Urothelium cell line (cell line): ENCODE data around the gene TTC33.

Experiments
- DNase-seq: peaks from one replicate; pipeline ENCODE4 v3.0.0; 2011; ENCODE audit warnings: low spot score, mixed read lengths
- FAIRE-seq: peaks from 2 replicates; lab custom pipeline; 2011; peaks lifted over from hg19 to GRCh38; lab: Jason Lieb, UNC

The TTC33 gene

DNA sequence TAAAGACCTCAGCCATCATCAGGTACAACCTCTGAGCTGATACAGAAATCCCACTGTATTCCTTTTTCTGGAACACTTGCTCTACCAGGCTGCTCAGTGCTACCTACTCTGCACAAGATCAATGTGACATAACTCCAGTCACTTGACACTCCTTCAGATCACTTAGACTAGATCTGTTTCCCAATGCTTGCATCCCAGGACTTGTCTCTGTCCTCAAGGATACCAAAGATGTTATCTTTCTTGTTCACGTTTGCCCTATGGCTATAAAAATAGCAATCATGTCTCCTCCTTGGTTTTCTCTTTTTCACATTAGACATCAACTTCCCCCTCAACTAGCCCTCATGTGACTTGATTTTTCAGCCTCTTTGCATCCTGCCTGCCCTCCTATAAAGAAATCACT, 264.1 kb downstream of the TTC33 start:
- FAIRE-seq, result no peak
- DNase-seq, result no peak

DNA sequence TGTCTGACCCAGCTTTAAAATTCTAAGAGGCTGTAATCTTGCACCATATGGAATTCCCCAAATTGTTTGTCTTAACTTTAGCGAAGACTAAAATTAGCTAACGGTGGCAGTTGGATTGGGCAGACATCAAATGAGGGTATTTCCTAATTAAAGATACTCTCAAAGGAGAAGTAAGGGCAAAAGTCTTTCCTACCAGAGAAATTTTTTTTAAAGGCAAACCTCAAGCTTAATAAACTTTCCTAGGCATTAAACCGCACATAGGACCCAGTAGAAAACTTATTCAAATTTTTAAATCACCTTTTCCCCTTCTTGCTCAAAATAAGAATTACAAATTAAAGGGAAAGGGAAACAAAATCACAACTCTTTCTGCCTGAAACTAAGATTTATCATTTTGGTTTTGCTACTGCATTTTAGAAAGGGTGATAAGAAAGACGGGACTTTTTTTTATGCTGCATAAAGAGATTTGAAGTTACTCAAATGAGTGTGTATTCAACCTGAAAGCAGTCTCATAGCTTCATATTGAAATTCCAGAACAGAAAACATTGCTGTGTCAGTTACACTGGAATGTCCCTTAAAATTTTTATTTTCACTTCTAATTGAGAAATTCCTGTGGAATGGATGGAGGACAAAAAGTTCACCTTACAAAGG, 265.2 kb downstream of the TTC33 start:
- FAIRE-seq, result no peak

DNA sequence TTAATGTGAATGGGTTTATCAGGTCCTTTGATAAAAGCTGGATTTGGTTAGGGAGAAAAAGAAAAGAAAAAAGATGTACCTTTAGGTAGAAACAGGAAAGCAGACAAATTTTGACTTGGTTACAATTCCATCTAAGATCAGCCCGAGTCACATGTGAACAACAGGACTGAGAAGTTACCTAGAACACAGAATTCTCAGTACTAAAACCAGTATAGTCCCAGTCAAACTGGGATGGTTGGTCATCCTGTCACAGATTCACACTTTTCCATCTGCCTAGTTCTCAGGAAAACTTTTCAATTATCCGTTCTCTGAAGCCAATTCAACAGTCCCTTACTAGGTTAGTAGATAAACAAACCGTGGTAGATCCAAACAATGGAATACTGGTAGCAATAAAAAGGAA, 266.3 kb downstream of the TTC33 start:
- FAIRE-seq, result no peak
- DNase-seq, result no peak

More for the DNA sequence above, 265.2 kb downstream of the TTC33 start:
- DNase-seq, result no peak

- DNase-seq (no peak), FAIRE-seq (no peak)
These were observed 269.1 kb downstream of the TTC33 start for GRCh38 chr5:40486437-40487275.

DNA sequence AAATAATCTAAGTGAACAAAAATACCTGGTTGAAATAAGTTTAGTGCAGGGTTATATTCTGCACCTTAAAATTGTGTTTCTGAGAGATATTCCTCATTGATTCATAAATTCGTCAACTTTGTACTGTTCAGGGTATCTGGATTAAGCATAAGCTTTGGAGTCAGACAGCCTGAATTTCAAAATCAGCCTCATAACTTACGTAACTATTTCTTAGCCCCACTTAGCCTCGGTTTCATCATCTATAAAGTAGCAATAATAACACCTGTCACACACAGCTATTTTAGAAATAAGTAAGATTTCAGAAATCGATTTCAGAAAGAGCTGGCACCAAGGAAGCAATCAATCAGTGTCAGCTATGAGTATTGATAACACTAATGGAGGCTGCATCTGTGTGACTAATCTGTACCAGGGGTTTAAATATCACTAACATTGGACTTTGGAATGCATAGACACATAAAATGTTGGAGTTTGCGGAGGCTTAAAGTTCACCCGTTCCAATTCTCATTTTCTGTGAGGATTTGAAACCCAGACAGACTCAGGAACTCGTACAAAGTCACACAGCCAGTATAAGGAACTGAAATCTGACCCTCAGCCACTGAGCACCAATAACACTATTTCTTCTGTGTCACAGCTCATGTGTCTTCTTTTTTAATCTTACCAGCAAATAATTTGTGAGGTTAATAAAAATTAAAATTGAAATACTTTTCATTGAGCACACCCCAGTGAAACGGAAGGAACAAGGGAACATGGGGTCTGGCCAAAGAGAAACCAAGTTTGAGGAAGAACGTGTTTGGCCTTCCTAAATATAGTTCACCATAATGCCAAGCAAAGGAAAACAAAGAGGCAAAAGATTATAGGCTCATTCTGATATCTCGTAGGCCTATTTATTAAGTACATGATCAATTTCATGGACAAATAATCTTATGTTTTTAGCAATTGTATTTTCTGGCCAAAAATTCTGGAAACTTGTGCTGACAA, 270.5 kb downstream of the TTC33 start:
- no peak for FAIRE-seq

GRCh38 chr5:40484495-40484894, 271.3 kb downstream of the TTC33 start:
- FAIRE-seq (no peak), DNase-seq (no peak)

More for the DNA sequence above, 270.5 kb downstream of the TTC33 start:
- no peak for DNase-seq

GRCh38 chr5:40483316-40483715, 272.4 kb downstream of the TTC33 start:
- FAIRE-seq, result peak; percentile 42
- peak; percentile 33 for DNase-seq

DNA sequence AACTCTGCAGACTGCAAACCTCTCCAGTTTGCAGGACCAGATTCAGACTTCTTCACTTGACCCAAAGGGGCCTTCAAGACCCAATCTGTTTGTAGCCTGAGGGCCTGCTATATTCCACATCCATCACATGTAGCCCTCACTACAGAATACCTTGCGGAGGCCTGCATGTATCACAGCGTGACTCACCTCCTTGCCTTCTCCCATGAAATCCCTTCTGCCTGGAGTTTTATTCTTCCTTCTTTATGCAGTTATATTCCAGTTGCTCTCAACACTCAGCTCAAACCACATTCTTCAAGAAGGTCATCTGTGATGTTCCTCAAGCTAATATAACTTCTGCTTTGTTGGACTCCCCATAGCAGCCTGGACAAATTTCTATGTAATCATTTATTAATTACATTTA, 274.5 kb downstream of the TTC33 start:
- FAIRE-seq, result no peak
- DNase-seq, result no peak

- FAIRE-seq (no peak), DNase-seq (no peak)
These were observed 275.4 kb downstream of the TTC33 start for GRCh38 chr5:40480392-40480791.

GRCh38 chr5:40479939-40480338, 275.8 kb downstream of the TTC33 start:
- FAIRE-seq (no peak), DNase-seq (no peak)

DNA sequence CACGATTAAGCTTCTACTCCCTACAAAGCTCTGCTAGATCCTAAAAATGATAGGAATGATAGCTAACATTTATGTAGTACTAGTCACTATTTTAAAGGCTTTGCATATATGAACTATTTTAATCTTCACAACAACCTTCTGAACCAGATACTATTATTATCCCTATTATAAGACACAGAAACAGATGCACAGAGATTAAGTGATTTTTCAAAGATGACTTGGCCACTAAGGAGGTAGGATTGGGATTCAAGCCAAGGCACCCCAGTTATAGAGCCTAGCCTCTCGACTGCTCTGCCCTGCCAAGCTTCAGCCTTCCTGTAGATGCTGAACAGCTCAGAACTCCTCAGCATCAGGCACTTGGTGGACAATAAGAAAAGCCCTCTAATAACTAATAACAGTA, 277.0 kb downstream of the TTC33 start:
- no peak for DNase-seq

DNA sequence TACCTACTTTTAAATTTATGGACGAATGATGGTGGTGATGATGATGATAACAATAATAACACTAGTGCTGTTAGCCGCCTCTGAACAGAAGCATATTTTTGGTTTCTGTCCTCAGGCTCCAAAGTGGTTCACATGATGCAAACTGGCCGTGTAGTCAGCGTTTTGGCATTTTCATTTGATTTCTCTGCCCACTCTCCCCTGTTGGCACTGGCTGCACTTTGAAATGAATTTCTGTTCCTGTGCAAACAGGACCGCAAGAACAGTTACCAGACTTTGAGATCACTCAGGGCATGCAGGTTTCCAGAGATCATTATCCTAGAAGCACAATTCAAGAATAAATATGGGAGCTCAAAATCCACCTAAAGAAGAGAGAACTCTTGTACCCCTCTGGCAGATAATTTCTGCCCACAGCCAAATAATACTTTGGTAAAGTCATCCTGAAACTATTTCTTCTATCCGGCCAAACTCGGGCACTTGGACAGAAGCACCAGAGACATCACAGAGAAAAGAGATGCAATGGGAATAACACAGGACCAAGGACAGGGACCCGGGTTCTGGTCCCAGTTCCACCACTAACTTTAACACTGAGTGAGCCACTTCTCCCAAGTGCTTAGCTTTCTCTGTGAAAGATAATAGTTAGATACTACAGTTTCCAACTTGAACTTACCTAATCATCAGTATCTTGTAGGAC, 277.8 kb downstream of the TTC33 start:
- peak; percentile 75 for DNase-seq
- no peak for FAIRE-seq

More for the DNA sequence above, 277.0 kb downstream of the TTC33 start:
- no peak for FAIRE-seq

DNA sequence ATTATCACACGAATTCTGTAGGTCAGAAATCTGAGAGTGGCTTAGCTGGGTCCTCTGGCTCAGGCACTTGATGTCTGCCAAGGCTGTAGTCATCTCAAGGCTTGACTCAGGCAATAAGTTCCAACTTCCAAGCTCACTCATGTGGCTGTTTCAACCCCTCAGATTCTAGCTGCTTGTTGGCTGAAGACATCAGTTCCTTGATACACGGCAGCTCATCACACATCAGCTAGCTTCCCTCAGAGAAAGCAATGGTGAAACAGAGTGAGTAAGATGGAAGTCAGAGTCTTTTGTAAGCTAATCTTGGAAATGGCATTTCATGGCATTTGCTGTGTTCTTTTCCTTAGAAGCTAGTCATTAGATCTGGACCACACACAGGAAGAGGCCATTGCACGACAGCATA, 280.2 kb downstream of the TTC33 start:
- FAIRE-seq, result no peak

DNA sequence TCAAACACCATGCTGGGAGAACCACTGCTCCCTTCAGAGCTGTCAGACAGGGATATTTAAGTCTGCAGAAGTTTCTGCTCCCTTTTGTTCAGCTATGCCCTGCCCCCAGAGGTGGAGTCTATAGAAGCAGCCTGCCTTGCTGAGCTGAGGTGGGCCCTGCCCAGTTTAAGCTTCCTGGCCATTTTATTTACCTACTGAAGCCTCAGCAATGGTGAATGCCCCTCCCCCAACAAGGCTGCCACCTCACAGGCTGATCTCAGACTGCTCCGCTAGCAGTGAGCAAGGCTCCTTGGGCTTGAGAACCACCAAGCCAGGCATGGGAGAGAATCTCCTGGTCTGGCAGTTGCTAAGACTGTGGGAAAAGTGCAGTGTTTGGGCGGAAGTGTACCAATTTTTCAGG, 281.5 kb downstream of the TTC33 start:
- FAIRE-seq (no peak), DNase-seq (no peak)

More for the DNA sequence above, 280.2 kb downstream of the TTC33 start:
- DNase-seq, result no peak

- FAIRE-seq (no peak), DNase-seq (no peak)
These were observed 290.3 kb downstream of the TTC33 start for GRCh38 chr5:40465416-40465815.

DNA sequence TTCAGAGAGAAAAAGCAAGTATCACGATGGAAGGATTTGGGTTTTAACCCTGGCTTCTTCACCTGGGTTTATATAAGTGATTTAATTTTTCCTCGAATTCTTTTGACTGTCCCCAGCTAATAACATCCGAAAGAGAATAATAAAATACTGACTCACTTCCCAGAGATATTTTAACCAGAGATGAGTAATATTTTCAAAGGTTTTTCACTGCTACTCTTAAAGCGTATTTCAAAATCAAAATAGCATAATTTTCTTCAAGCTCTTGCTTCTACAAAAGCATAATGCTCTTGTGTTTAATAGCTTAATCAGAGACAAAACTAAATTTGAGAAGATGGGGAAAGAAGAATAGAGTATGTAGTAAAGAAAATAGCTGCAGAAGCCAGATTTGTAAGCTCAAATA, 291.2 kb downstream of the TTC33 start:
- FAIRE-seq, result no peak
- DNase-seq, result no peak
